Pancreas (tissue), 10 donors: Measurements from ENCODE around the gene PRKCZ. TPM values are rescaled to one million over a fixed set of nuclear protein-coding genes. Genes with fewer than 3 reads are reported as not detected.
A peak's percentile ranks its signal among the peaks of the same experiment; 100 is the strongest.

ENCODE experiments used
- ATAC-seq, 4 donors: fragments of 200-7000 bp; cut with Tn5 transposase; one replicate each; pipeline versions ENCODE4 v1.8.0 to v1.9.1; 2020; ENCODE audit warnings: mild to moderate bottlenecking in 4 of 4, moderate library complexity in 4 of 4
- DNase-seq, 6 donors: peaks; one replicate each; pipeline ENCODE4 v3.0.0-alpha.2; 2020
- FAIRE-seq: peaks from 2 replicates; lab custom pipeline; 2012; peaks lifted over from hg19 to GRCh38; lab: Jason Lieb, UNC
- H3K27ac ChIP-seq, 4 donors: fragments of 200-600 bp; sonication (generic); 1 replicate in 3 of 4; 2 replicates in 1 of 4; pipeline versions ENCODE4 v1.5.0 to v1.8.0; 2020
- H3K27me3 ChIP-seq, 4 donors: fragments of 200-600 bp; one replicate each; pipeline ENCODE4 v1.8.0; 2021
- H3K36me3 ChIP-seq, 3 donors: fragments of 200-600 bp; sonication (generic) in 1 of 3; one replicate each; pipeline versions ENCODE4 v1.5.0 to v1.8.0; 2020 to 2021
- H3K4me1 ChIP-seq, 3 donors: fragments of 200-600 bp; one replicate each; pipeline ENCODE4 v1.8.0; 2021
- H3K4me3 ChIP-seq, 4 donors: fragments of 200-600 bp; sonication (generic) in 2 of 4; one replicate each; pipeline versions ENCODE4 v1.5.0 to v1.8.0; 2020 to 2021
- H3K9me3 ChIP-seq, 4 donors: fragments of 200-600 bp; one replicate each; pipeline ENCODE4 v1.8.0; 2021
- CTCF ChIP-seq, 4 donors: fragments of 200-600 bp; sonication (generic) in 3 of 4; IDR thresholded peaks; one replicate each; pipeline versions ENCODE4 v1.5.0 to v1.8.0; 2021; ENCODE audit warnings: antibody characterized with exemption in 4 of 4
- WGBS, 2 donors: extraction: QIAGEN DNeasy Blood & Tissue Kit; methylation state at CpG; one replicate each; pipeline ENCODE4 v1.1.7; 2013; 5-methylcytosine and 5-hydroxymethylcytosine counted together
- intact Hi-C, 3 donors: fragments of 100-400 bp; cut with DNase I; formaldehyde crosslinking; loops; one replicate each; pipeline versions ENCODE4 v1.11.1 to v1.14.2; 2022
- polyA plus RNA-seq, 2 donors: library from polyadenylated mRNA; stranded (reverse); fragments of 200-250 nt; gene quantifications; one replicate each; pipeline ENCODE4 v1.2.3, GENCODE V29; 2013
- total RNA-seq, 6 donors: library from RNA; stranded (reverse); fragmentation: NEBNext Ultra II Directional in 4 of 6; extraction: Animal tissue kit (Norgen Biotek cat#: 25700) in 4 of 6; gene quantifications; one replicate each; pipeline versions ENCODE4 v1.2.1 to v1.2.4, GENCODE V29; 2021 to 2023
- donor health status: healthy with polysubstance abuse.
- donor health status: DM: no; HTN: no; CAD: no; lungs with moderate emphysema.
- donor health status: DM: no; HTN: no; CAD: no.
- donor health status: control.
- donor health status: control.
- donor health status: Bipolar disorder and iron deficiency.
- donor health status: DM: yes; HTN: yes; CAD: no.
- donor health status: DM: no; HTN: no; CAD: no.
- donor health status: DM: no; HTN: no; CAD: no.
- donor health status: DM: yes; HTN: yes; CAD: no.

The PRKCZ gene
- total and polyA plus RNA-seq, 8 donors = 9.8 to 27.4 (median 17.1) TPM

- no peak for FAIRE-seq
- Histone ChIP-seq H3K27me3 (no peaks in the 10 kb centered on the region), H3K4me1 (peaks cover 15 to 46% (median 27%) of the 10 kb centered on the region in 3 donors), H3K4me3 (peak overlapping the region in 2 of 4 donors; percentile 46 to 64), H3K9me3 (no peaks in the 10 kb centered on the region), H3K36me3 (no peaks in the 10 kb centered on the region), H3K27ac (peak overlapping the region in 3 of 4 donors; percentile 24 to 63 (median 55))
- WGBS, 2 donors = 62 to 67% methylated on average over 17 of the region's 17 CpGs
- intact Hi-C loops = loop anchor here in 1 of 3 donors (10.0 kb wide), 1 partner anchor 72 kb away; no protein-coding TSS in a partner anchor
- peak in 3 of 6 donors; percentile 41 to 66 (median 62) for DNase-seq
- TF ChIP-seq CTCF (IDR thresholded peaks at IDR 0.05) = no peak
- no peak for ATAC-seq
These were observed 182.2 kb downstream of the PRKCZ start for GRCh38 chr1:2232255-2232915.

- intact Hi-C loops = loop anchor here in 1 of 3 donors (10.0 kb wide), 1 partner anchor 72 kb away; no protein-coding TSS in a partner anchor
- 51 to 53% methylated on average over 23 of the region's 23 CpGs for WGBS, 2 donors
These were observed 182.8 kb downstream of the PRKCZ start for GRCh38 chr1:2232916-2233438.

GRCh38 chr1:2233468-2233867 lies 183.3 kb downstream of the PRKCZ start:
- H3K4me1 ChIP-seq = peaks cover 16 to 47% (median 27%) of the 10 kb centered on the region in 3 donors
- ATAC-seq (no peak), DNase-seq (peak in 3 of 6 donors; percentile 15 to 54 (median 23)), FAIRE-seq (no peak)
- TF ChIP-seq CTCF (IDR thresholded peaks at IDR 0.05) = no peak
- WGBS, 2 donors = 73 to 82% methylated on average over 12 of the region's 12 CpGs
- no peaks in the 10 kb centered on the region for H3K9me3 ChIP-seq
- peak overlapping the region in 1 of 4 donors; percentile 26 for H3K4me3 ChIP-seq
- peak overlapping the region in 2 of 4 donors; percentile 70 for H3K27ac ChIP-seq
- no peaks in the 10 kb centered on the region for H3K27me3 ChIP-seq
- no peaks in the 10 kb centered on the region for H3K36me3 ChIP-seq
- intact Hi-C loops = loop anchor here in 1 of 3 donors (10.0 kb wide), 1 partner anchor 71 kb away; no protein-coding TSS in a partner anchor

More at GRCh38 chr1:2232916-2233438, 182.8 kb downstream of the PRKCZ start:
- Histone ChIP-seq H3K4me1 (peaks cover 15 to 46% (median 27%) of the 10 kb centered on the region in 3 donors), H3K9me3 (no peaks in the 10 kb centered on the region), H3K4me3 (peak overlapping the region in 1 of 4 donors; percentile 64), H3K27ac (peak overlapping the region in 2 of 4 donors; percentile 55 to 63), H3K27me3 (no peaks in the 10 kb centered on the region), H3K36me3 (no peaks in the 10 kb centered on the region)
- peak in 2 of 6 donors; percentile 47 to 74 for DNase-seq
- no peak for TF ChIP-seq CTCF (IDR thresholded peaks at IDR 0.05)
- FAIRE-seq = no peak
- no peak for ATAC-seq

- DNase-seq (peak in 5 of 6 donors; percentile 28 to 85 (median 71)), ATAC-seq (peak; percentile 15 to 54 (median 44)), FAIRE-seq (no peak)
- Histone ChIP-seq H3K27me3 (no peaks in the 10 kb centered on the region), H3K4me3 (peak overlapping the region in 1 of 4 donors; percentile 26), H3K4me1 (peaks cover 23 to 55% (median 34%) of the 10 kb centered on the region in 3 donors), H3K27ac (peak overlapping the region in 3 of 4 donors; percentile 45 to 70 (median 70)), H3K9me3 (no peaks in the 10 kb centered on the region), H3K36me3 (no peaks in the 10 kb centered on the region)
- intact Hi-C loops = loop anchor here in 1 of 3 donors (10.0 kb wide), 1 partner anchor 71 kb away; no protein-coding TSS in a partner anchor
- TF ChIP-seq CTCF (IDR thresholded peaks at IDR 0.05) = no peak
- 61 to 63% methylated on average over 27 of the region's 27 CpGs for WGBS, 2 donors
These were observed 184.0 kb downstream of the PRKCZ start for GRCh38 chr1:2233997-2234761.
